Heart left ventricle (tissue), 16 donors: ENCODE data around the gene CD300C. TPM values are rescaled to one million over a fixed set of nuclear protein-coding genes. Genes with fewer than 3 reads are reported as not detected.

Source experiments
- ATAC-seq, 4 donors: fragments of 200-7000 bp; cut with Tn5 transposase; one replicate each; pipeline ENCODE4 v1.9.1; 2020 to 2022; ENCODE audit warnings: moderate library complexity in 4 of 4, mild to moderate bottlenecking in 3 of 4, moderate number of reproducible peaks in 1 of 4
- DNase-seq, 5 donors: peaks; one replicate each; pipeline ENCODE4 v3.0.0-alpha.2; 2020
- H3K27ac ChIP-seq, 12 donors: fragments of 200-600 bp; sonication (generic) in 4 of 12; one replicate each; pipeline versions ENCODE4 v1.5.0 to v1.8.0; 2016 to 2022; ENCODE audit warnings: mild to moderate bottlenecking in 2 of 12
- H3K27me3 ChIP-seq, 9 donors: fragments of 200-600 bp; sonication (generic) in 2 of 9; one replicate each; pipeline versions ENCODE4 v1.5.1 to v1.8.0; 2016 to 2022; ENCODE audit warnings: mild to moderate bottlenecking in 3 of 9
- H3K36me3 ChIP-seq, 9 donors: fragments of 200-600 bp; sonication (generic) in 2 of 9; one replicate each; pipeline versions ENCODE4 v1.5.0 to v1.8.0; 2018 to 2022; ENCODE audit warnings: mild to moderate bottlenecking in 2 of 9
- H3K4me1 ChIP-seq, 12 donors: fragments of 200-600 bp; sonication (generic) in 4 of 12; one replicate each; pipeline versions ENCODE4 v1.5.0 to v1.8.0; 2016 to 2022; ENCODE audit warnings: mild to moderate bottlenecking in 3 of 12
- H3K4me3 ChIP-seq, 12 donors: fragments of 200-600 bp; sonication (generic) in 4 of 12; one replicate each; pipeline versions ENCODE4 v1.5.0 to v1.8.0; 2017 to 2022; ENCODE audit warnings: mild to moderate bottlenecking in 9 of 12, moderate library complexity in 4 of 12
- H3K9me3 ChIP-seq, 12 donors: fragments of 200-600 bp; sonication (generic) in 4 of 12; one replicate each; pipeline versions ENCODE4 v1.5.0 to v1.8.0; 2016 to 2022; ENCODE audit warnings: mild to moderate bottlenecking in 1 of 12
- CTCF ChIP-seq, 12 donors: fragments of 200-600 bp; sonication (generic) in 4 of 12; IDR thresholded peaks; one replicate each; pipeline versions ENCODE4 v1.5.0 to v1.8.0; 2018 to 2022; ENCODE audit warnings: antibody characterized with exemption in 12 of 12, mild to moderate bottlenecking in 5 of 12
- POLR2A ChIP-seq, 2 donors: fragments of 450-650 bp; IDR thresholded peaks; one replicate each; pipeline ENCODE4 v1.6.1; 2017; ENCODE audit warnings: antibody characterized with exemption in 2 of 2, mild to moderate bottlenecking in 2 of 2, moderate library complexity in 2 of 2
- WGBS, 4 donors: extraction: QIAGEN DNeasy Blood & Tissue Kit in 2 of 4; methylation state at CpG; one replicate each; pipeline versions ENCODE4 v1.1.5 to v1.1.7; 2013 to 2018; 5-methylcytosine and 5-hydroxymethylcytosine counted together
- intact Hi-C, 10 donors: fragments of 100-400 bp; cut with DNase I; formaldehyde crosslinking; loops; one replicate each; pipeline versions ENCODE4 v1.11.1 to v1.14.2; 2022
- polyA plus RNA-seq, 2 donors: library from polyadenylated mRNA; stranded (reverse); fragments of 200-250 nt; gene quantifications; one replicate each; pipeline ENCODE4 v1.2.3, GENCODE V29; 2013
- total RNA-seq, 9 donors: library from RNA; depleted of rRNA in 2 of 9; stranded (reverse); fragments of >200 nt in 2 of 9; fragmentation: NEBNext Ultra II Directional in 3 of 9; extraction: Animal tissue kit (Norgen Biotek cat#: 25700) in 3 of 9; gene quantifications; one replicate each; pipeline versions ENCODE4 v1.1.0 to v1.2.4, GENCODE V29; 2016 to 2023
- donor health status: ischemic (EF 13 %, LVEDD 7.1; RV severe dilation, severe dysfunction).
- donor health status: healthy with polysubstance abuse.
- donor health status: DM: no; HTN: yes; CAD: no.
- donor health status: DM: no; HTN: no; CAD: no.
- donor health status: ischemic (EF 25% LVEDD 6.9; RV normal size, moderate dysfunction).
- donor health status: ischemic (EF 25% LVEDD 5.7; RV mildly dilated, moderate dysfunction).
- donor health status: healthy.
- donor health status: DM: yes; HTN: yes; CAD: no.
- donor health status: ischemic (EF 35%, LVEDD 5.7; RV mildly dilated, moderate dysfunction).
- donor health status: nonischemic (EF 11% LVEDD 7.7; RV severe dilation, severe dysfunction).
- donor health status: DM: yes; HTN: yes; CAD: no.
- donor health status: PGD.
- donor health status: ischemic (EF 29% LVEDD 5.4; RV normal size, mild dysfunction).
- donor health status: nonischemic (EF 23%, LVEDD 6.1; RV moderate dilation, normal function).

Gene CD300C
- total and polyA plus RNA-seq, 11 donors = 0.11 to 5.0 (median 0.61) TPM; not detected in 3

GRCh38 chr17:74571621-74572270, 25.8 kb upstream of the CD300C start:
- intact Hi-C loops = no loop called here
- Histone ChIP-seq H3K36me3 (no peaks in the 10 kb centered on the region), H3K4me3 (no peak overlapping the region), H3K9me3 (peaks cover 0 to 4% (median 0%) of the 10 kb centered on the region in 12 donors), H3K27me3 (peaks cover 0 to 19% (median 0%) of the 10 kb centered on the region in 9 donors), H3K27ac (no peak overlapping the region), H3K4me1 (peaks cover 0 to 24% (median 0%) of the 10 kb centered on the region in 12 donors)
- TF ChIP-seq CTCF (IDR thresholded peaks at IDR 0.05) = no peak
- no peak for TF ChIP-seq POLR2A (IDR thresholded peaks at IDR 0.05)
- ATAC-seq (no peak), DNase-seq (no peak)
- 67 to 80% (median 76%) methylated on average over 4 of the region's 4 CpGs for WGBS, 4 donors

- Histone ChIP-seq H3K27ac (peak overlapping the region in 1 of 12 donors; percentile 30), H3K36me3 (no peaks in the 10 kb centered on the region), H3K9me3 (peaks cover 0 to 4% (median 0%) of the 10 kb centered on the region in 12 donors), H3K4me1 (peaks cover 0 to 32% (median 0%) of the 10 kb centered on the region in 12 donors), H3K27me3 (peaks cover 0 to 11% (median 0%) of the 10 kb centered on the region in 9 donors), H3K4me3 (no peak overlapping the region)
- DNase-seq (peak in 4 of 5 donors; percentile 35 to 84 (median 46)), ATAC-seq (peak in 3 of 4 donors; percentile 52 to 67 (median 62))
- no peak for TF ChIP-seq POLR2A (IDR thresholded peaks at IDR 0.05)
- TF ChIP-seq CTCF (IDR thresholded peaks at IDR 0.05) = no peak
- intact Hi-C loops = no loop called here
- WGBS, 4 donors = 70 to 75% (median 72%) methylated on average over 30 to 32 of the region's 32 CpGs
Measured at GRCh38 chr17:74569020-74570003, 23.4 kb upstream of the CD300C start.

GRCh38 chr17:74568106-74568873, 22.4 kb upstream of the CD300C start:
- H3K27me3 ChIP-seq = peaks cover 0 to 12% (median 0%) of the 10 kb centered on the region in 9 donors
- ATAC-seq (no peak), DNase-seq (no peak)
- 69 to 74% (median 71%) methylated on average over 4 of the region's 4 CpGs for WGBS, 4 donors
- peaks cover 0 to 32% (median 0%) of the 10 kb centered on the region in 12 donors for H3K4me1 ChIP-seq
- intact Hi-C loops = no loop called here
- H3K36me3 ChIP-seq = no peaks in the 10 kb centered on the region
- peak overlapping the region in 1 of 12 donors; percentile 45 for H3K27ac ChIP-seq
- TF ChIP-seq POLR2A (IDR thresholded peaks at IDR 0.05) (no peak), CTCF (IDR thresholded peaks at IDR 0.05) (no peak)
- no peak overlapping the region for H3K4me3 ChIP-seq
- H3K9me3 ChIP-seq = peaks cover 0 to 4% (median 0%) of the 10 kb centered on the region in 12 donors
